B cell (primary cell): ENCODE results near the gene A2ML1. TPM values are rescaled to one million over a fixed set of nuclear protein-coding genes. Genes with fewer than 3 reads are reported as not detected.
"Not testable (repeated sequence)": the region's sequence is repeated elsewhere in the genome, so short reads cannot be mapped to it uniquely, and the experiment has no call there.

ENCODE experiments used
- ATAC-seq: fragments of 200-7000 bp; cut with Tn5 transposase; one replicate; pipeline ENCODE4 v1.10.0; 2021; ENCODE audit warnings: low read depth, mild to moderate bottlenecking, moderate number of reproducible peaks, moderate library complexity
- CTCF ChIA-PET: fragments of 350-600 bp; sonication (Branson Sonifier 250); formaldehyde crosslinking; loops from one replicate; lab custom pipeline; 2021; ENCODE audit warnings: antibody characterized with exemption, inconsistent platforms; lab: Charles Lee
- POLR2A ChIA-PET: fragments of 350-600 bp; sonication (Branson Sonifier 250); formaldehyde crosslinking; loops from one replicate; lab custom pipeline; 2021; ENCODE audit warnings: antibody characterized with exemption; lab: Charles Lee
- DNase-seq: peaks from one replicate; pipeline ENCODE4 v3.0.0; 2013
- H2AFZ ChIP-seq: 2 replicates; pipeline ENCODE4 v1.6.1; 2012; ENCODE audit warnings: mild to moderate bottlenecking, low read depth, low read length; ENCODE audit not compliant: insufficient read depth, poor library complexity, severe bottlenecking
- H3K27ac ChIP-seq, 2 donors: 1 replicate in 1 of 2; 2 replicates in 1 of 2; pipeline ENCODE4 v1.5.1; 2012 to 2013; ENCODE audit warnings: low read length in 2 of 2, mild to moderate bottlenecking in 2 of 2, moderate library complexity in 1 of 2
- H3K27me3 ChIP-seq, 4 experiments: fragments of 200-600 bp in 1 of 4; sonication (generic) in 1 of 4; replicated peaks in 1 of 4; 1 replicate in 2 of 4; 2 replicates in 2 of 4; pipeline versions ENCODE4 v1.6.1 to v1.7.0; 2013 to 2016; ENCODE audit warnings: low read length in 3 of 4, mild to moderate bottlenecking in 2 of 4, mixed read lengths in 1 of 4, moderate library complexity in 1 of 4; ENCODE audit not compliant: insufficient read depth in 4 of 4, control insufficient read depth in 3 of 4; ENCODE audit errors: control extremely low read depth in 1 of 4
- H3K36me3 ChIP-seq, 2 experiments: replicated peaks in 1 of 2; 1 replicate in 1 of 2; 2 replicates in 1 of 2; pipeline versions ENCODE4 v1.6.1 to v1.7.1; 2013; ENCODE audit warnings: low read length in 1 of 2; ENCODE audit not compliant: insufficient read depth in 2 of 2, control insufficient read depth in 1 of 2; ENCODE audit errors: control extremely low read depth in 1 of 2, extremely low read depth in 1 of 2
- H3K4me1 ChIP-seq, 2 donors: fragments of 200-600 bp in 1 of 2; sonication (generic) in 1 of 2; 1 replicate in 1 of 2; 2 replicates in 1 of 2; pipeline versions ENCODE4 v1.5.1 to v1.6.1; 2013 to 2017; ENCODE audit warnings: low read length in 2 of 2; ENCODE audit not compliant: control insufficient read depth in 2 of 2, insufficient read depth in 2 of 2
- H3K4me2 ChIP-seq: replicated peaks from 2 replicates; pipeline ENCODE3; 2012; ENCODE audit warnings: mild to moderate bottlenecking, low read depth, low read length; ENCODE audit not compliant: poor library complexity, severe bottlenecking
- H3K4me3 ChIP-seq, 5 experiments: fragments of 200-600 bp in 1 of 5; sonication (generic) in 1 of 5; 1 replicate in 3 of 5; 2 replicates in 2 of 5; pipeline versions ENCODE4 v1.5.1 to v1.7.0; 2011 to 2016; ENCODE audit warnings: low read length in 4 of 5, mild to moderate bottlenecking in 4 of 5, low read depth in 2 of 5, control low read depth in 1 of 5, moderate library complexity in 1 of 5; ENCODE audit not compliant: insufficient read depth in 1 of 5; ENCODE audit errors: control extremely low read depth in 1 of 5, extremely low read depth in 1 of 5
- H3K79me2 ChIP-seq: fragments of 200-600 bp; sonication (generic); one replicate; pipeline ENCODE4 v1.6.0; 2016; ENCODE audit warnings: low read length; ENCODE audit not compliant: control insufficient read depth, insufficient read depth
- H3K9ac ChIP-seq: fragments of 200-600 bp; sonication (generic); 2 replicates; pipeline ENCODE4 v1.6.1; 2017; ENCODE audit warnings: mild to moderate bottlenecking, low read length, moderate library complexity
- H3K9me3 ChIP-seq, 3 donors: one replicate each; pipeline versions ENCODE4 v1.6.1 to v1.7.1; 2013; ENCODE audit warnings: low read length in 2 of 3; ENCODE audit not compliant: control insufficient read depth in 2 of 3, insufficient read depth in 1 of 3; ENCODE audit errors: control extremely low read depth in 1 of 3
- H4K20me1 ChIP-seq: 2 replicates; pipeline ENCODE4 v1.6.0; 2012; ENCODE audit warnings: mild to moderate bottlenecking, low read length; ENCODE audit not compliant: insufficient read depth, control insufficient read depth, poor library complexity, severe bottlenecking
- H3K27ac Mint-ChIP-seq: one replicate; pipeline ENCODE4 v1.8.0; 2021; ENCODE audit warnings: mixed read lengths
- H3K27me3 Mint-ChIP-seq: one replicate; pipeline ENCODE4 v1.8.0; 2021; ENCODE audit warnings: mixed read lengths
- H3K4me1 Mint-ChIP-seq: one replicate; pipeline ENCODE4 v1.8.0; 2021; ENCODE audit warnings: mixed read lengths
- H3K4me3 Mint-ChIP-seq: one replicate; pipeline ENCODE4 v1.8.0; 2021; ENCODE audit warnings: mixed read lengths
- H3K9me3 Mint-ChIP-seq: one replicate; pipeline ENCODE4 v1.8.0; 2022; ENCODE audit warnings: mixed read lengths; ENCODE audit not compliant: insufficient read depth
- WGBS: methylation state at CpG from one replicate; pipeline ENCODE4 v1.1.5; 2013; ENCODE audit warnings: missing lambda C conversion rate; ENCODE audit not compliant: insufficient coverage; 5-methylcytosine and 5-hydroxymethylcytosine counted together
- intact Hi-C: fragments of 100-400 bp; cut with micrococcal nuclease; formaldehyde crosslinking; loops from one replicate; pipeline ENCODE4 v1.10.0; 2022
- polyA plus RNA-seq: library from polyadenylated mRNA; depleted of rRNA; stranded (reverse); fragments of >200 nt; gene quantifications from 2 replicates; pipeline ENCODE4 v1.2.3, GENCODE V29; 2012
- total RNA-seq, 2 donors: library from RNA; stranded (reverse); fragments of 120-200 nt in 1 of 2; gene quantifications; 1 replicate in 1 of 2; 2 replicates in 1 of 2; pipeline versions ENCODE4 v1.2.3 to v1.2.4, GENCODE V29; 2013 to 2022

The A2ML1 gene
- total and polyA plus RNA-seq, 2 donors (not counting 1 experiment from before 2014, with no cell fraction given): not detected

- intact Hi-C loops, H4K20me1 ChIP-seq, H3K9me3 Mint-ChIP-seq, H3K27me3 Mint-ChIP-seq, H3K27ac ChIP-seq, H3K4me2 ChIP-seq, H3K9ac ChIP-seq, H3K9me3 ChIP-seq, H3K27me3 ChIP-seq, CTCF ChIA-PET, POLR2A ChIA-PET, H3K27ac Mint-ChIP-seq, H2AFZ ChIP-seq, DNase-seq, H3K79me2 ChIP-seq, H3K4me1 Mint-ChIP-seq, ATAC-seq, H3K36me3 ChIP-seq, H3K4me1 ChIP-seq: not testable (repeated sequence)
- WGBS: 76% methylated on average over 8 of the region's 13 CpGs
- peak overlapping the region; percentile 78 for H3K4me3 Mint-ChIP-seq
- peak overlapping the region in 3 of 5 experiments; percentile 5 to 32 (median 15) for H3K4me3 ChIP-seq
Measured at GRCh38 chr12:8788706-8789105, 33.7 kb upstream of the A2ML1 start.

GRCh38 chr12:8789341-8790013, 32.9 kb upstream of the A2ML1 start:
- H3K4me2 ChIP-seq, H3K9ac ChIP-seq, H3K36me3 ChIP-seq, H3K27ac Mint-ChIP-seq, H3K79me2 ChIP-seq, DNase-seq, H4K20me1 ChIP-seq, ATAC-seq, H3K27ac ChIP-seq, H3K4me3 Mint-ChIP-seq, H3K27me3 ChIP-seq, H3K4me1 Mint-ChIP-seq, H3K9me3 Mint-ChIP-seq, CTCF ChIA-PET, intact Hi-C loops, H3K4me1 ChIP-seq, H3K9me3 ChIP-seq, POLR2A ChIA-PET, H3K4me3 ChIP-seq, H3K27me3 Mint-ChIP-seq, H2AFZ ChIP-seq: not testable (repeated sequence)
- 90% methylated on average over 11 of the region's 13 CpGs for WGBS

- CTCF ChIA-PET, H3K27ac Mint-ChIP-seq: not testable (repeated sequence)
- WGBS: no CpG with 5 or more reads among the region's 4 CpGs
Measured at GRCh38 chr12:8793226-8793625, 29.2 kb upstream of the A2ML1 start.

GRCh38 chr12:8794611-8795010, 27.8 kb upstream of the A2ML1 start:
- intact Hi-C loops, ATAC-seq, H3K4me1 ChIP-seq, H3K9me3 ChIP-seq, H3K27ac Mint-ChIP-seq, H3K4me3 ChIP-seq, H3K4me3 Mint-ChIP-seq, H3K79me2 ChIP-seq, CTCF ChIA-PET, POLR2A ChIA-PET, H3K9ac ChIP-seq, H3K4me1 Mint-ChIP-seq, H3K27me3 Mint-ChIP-seq, DNase-seq, H3K9me3 Mint-ChIP-seq, H3K36me3 ChIP-seq, H3K27me3 ChIP-seq, H3K4me2 ChIP-seq, H2AFZ ChIP-seq, H4K20me1 ChIP-seq, H3K27ac ChIP-seq: not testable (repeated sequence)
- over 99% methylated on average over 17 of the region's 21 CpGs for WGBS

More at GRCh38 chr12:8793226-8793625, 29.2 kb upstream of the A2ML1 start:
- H3K4me1 Mint-ChIP-seq, H3K4me3 Mint-ChIP-seq, H3K9ac ChIP-seq, H3K4me3 ChIP-seq, H3K27ac ChIP-seq, POLR2A ChIA-PET, H3K4me1 ChIP-seq, H4K20me1 ChIP-seq, DNase-seq, H3K36me3 ChIP-seq, H2AFZ ChIP-seq, H3K9me3 ChIP-seq, H3K79me2 ChIP-seq, H3K4me2 ChIP-seq, H3K27me3 ChIP-seq, H3K27me3 Mint-ChIP-seq, ATAC-seq, H3K9me3 Mint-ChIP-seq, intact Hi-C loops: not testable (repeated sequence)
